Smooth muscle cell (in vitro differentiated cells): ENCODE measurements around the gene LILRB2. TPM values are rescaled to one million over a fixed set of nuclear protein-coding genes. Genes with fewer than 3 reads are reported as not detected.
A peak's percentile ranks its signal among the peaks of the same experiment; 100 is the strongest.
"Not testable (repeated sequence)": the region's sequence is repeated elsewhere in the genome, so short reads cannot be mapped to it uniquely, and the experiment has no call there.

ENCODE experiments used
- DNase-seq: peaks from one replicate; lab custom pipeline; 2025; ENCODE audit not compliant: unreplicated experiment; lab: John Stamatoyannopoulos, UW
- H2AFZ ChIP-seq: fragments of 200-600 bp; sonication (generic); 2 replicates; pipeline ENCODE4 v1.6.0; 2016; ENCODE audit warnings: antibody characterized with exemption, low read depth, mild to moderate bottlenecking
- H3F3A ChIP-seq: fragments of 200-600 bp; sonication (generic); 2 replicates; pipeline ENCODE4 v1.6.0; 2017; ENCODE audit warnings: antibody characterized with exemption, low read depth
- H3K27ac ChIP-seq: fragments of 200-600 bp; sonication (generic); 2 replicates; pipeline ENCODE4 v1.5.1; 2016; ENCODE audit warnings: low read depth, mild to moderate bottlenecking
- H3K27me3 ChIP-seq: fragments of 200-600 bp; sonication (generic); 2 replicates; pipeline ENCODE4 v1.6.1; 2016; ENCODE audit warnings: low read depth, mild to moderate bottlenecking
- H3K36me3 ChIP-seq: fragments of 200-600 bp; sonication (generic); 2 replicates; pipeline ENCODE4 v1.5.1; 2016; ENCODE audit warnings: low read depth
- H3K4me1 ChIP-seq: fragments of 200-600 bp; sonication (generic); 2 replicates; pipeline ENCODE4 v1.5.1; 2016; ENCODE audit warnings: low read depth
- H3K4me2 ChIP-seq: fragments of 200-600 bp; sonication (generic); 2 replicates; pipeline ENCODE4 v1.6.0; 2016; ENCODE audit warnings: mild to moderate bottlenecking
- H3K4me3 ChIP-seq: fragments of 200-600 bp; sonication (generic); 2 replicates; pipeline ENCODE4 v1.5.1; 2016; ENCODE audit warnings: mild to moderate bottlenecking
- H3K79me2 ChIP-seq: fragments of 200-600 bp; sonication (generic); 2 replicates; pipeline ENCODE4 v1.6.0; 2016; ENCODE audit warnings: low read depth, mild to moderate bottlenecking
- H3K9ac ChIP-seq: fragments of 200-600 bp; sonication (generic); 2 replicates; pipeline ENCODE4 v1.6.0; 2016; ENCODE audit warnings: low read depth
- H3K9me3 ChIP-seq: fragments of 200-600 bp; sonication (generic); replicated peaks from 2 replicates; pipeline ENCODE4 v1.5.1; 2016; ENCODE audit warnings: low read depth
- H4K20me1 ChIP-seq: fragments of 200-600 bp; sonication (generic); 2 replicates; pipeline ENCODE4 v1.6.0; 2016; ENCODE audit warnings: low read depth
- WGBS: methylation state at CpG from one replicate; pipeline ENCODE4 v1.1.7; 2016; ENCODE audit warnings: low lambda C conversion rate; 5-methylcytosine and 5-hydroxymethylcytosine counted together
- polyA plus RNA-seq: library from polyadenylated mRNA; unstranded; fragments of >200 nt; fragmentation: Nextera tagmentation; extraction: Ambion mirVana; gene quantifications from 2 replicates; pipeline ENCODE4 v1.2.1, GENCODE V29; 2016
- total RNA-seq: library from RNA; depleted of rRNA; stranded (reverse); fragments of >200 nt; gene quantifications from 2 replicates; pipeline ENCODE4 v1.2.3, GENCODE V29; 2014
- TF ChIP-seq, protein P1 (sequence below): fragments of 200-600 bp; sonication (generic); IDR thresholded peaks from 2 replicates; pipeline ENCODE4 v1.5.1; 2017; ENCODE audit warnings: borderline replicate concordance, mild to moderate bottlenecking, antibody characterized with exemption; ENCODE audit not compliant: insufficient read depth, poor library complexity, severe bottlenecking

The LILRB2 gene
- total and polyA plus RNA-seq, 2 experiments from 2014 or later, result not detected

DNA sequence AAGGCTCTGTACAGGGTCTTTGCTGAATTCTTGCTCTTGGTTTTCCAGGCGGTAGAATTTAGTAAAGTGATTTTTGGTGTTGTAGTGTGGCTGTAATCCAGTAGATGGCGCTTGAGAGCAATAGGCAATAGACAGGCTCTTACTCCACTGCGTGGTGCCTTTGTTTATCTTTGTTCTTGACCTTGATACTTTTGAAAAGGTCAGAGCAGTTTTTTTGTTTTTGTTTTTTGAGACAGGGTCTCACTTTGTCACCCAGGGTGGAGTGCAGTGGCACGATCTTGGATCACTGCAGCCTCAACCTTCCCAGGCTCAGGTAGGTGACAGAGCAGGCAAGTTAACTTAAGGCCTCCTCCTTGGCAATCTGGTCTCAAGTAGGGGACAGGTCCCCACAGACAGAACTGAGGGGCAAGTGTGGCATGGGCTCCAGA, 44.3 kb upstream of the LILRB2 start:
- TF ChIP-seq, protein P1, sequence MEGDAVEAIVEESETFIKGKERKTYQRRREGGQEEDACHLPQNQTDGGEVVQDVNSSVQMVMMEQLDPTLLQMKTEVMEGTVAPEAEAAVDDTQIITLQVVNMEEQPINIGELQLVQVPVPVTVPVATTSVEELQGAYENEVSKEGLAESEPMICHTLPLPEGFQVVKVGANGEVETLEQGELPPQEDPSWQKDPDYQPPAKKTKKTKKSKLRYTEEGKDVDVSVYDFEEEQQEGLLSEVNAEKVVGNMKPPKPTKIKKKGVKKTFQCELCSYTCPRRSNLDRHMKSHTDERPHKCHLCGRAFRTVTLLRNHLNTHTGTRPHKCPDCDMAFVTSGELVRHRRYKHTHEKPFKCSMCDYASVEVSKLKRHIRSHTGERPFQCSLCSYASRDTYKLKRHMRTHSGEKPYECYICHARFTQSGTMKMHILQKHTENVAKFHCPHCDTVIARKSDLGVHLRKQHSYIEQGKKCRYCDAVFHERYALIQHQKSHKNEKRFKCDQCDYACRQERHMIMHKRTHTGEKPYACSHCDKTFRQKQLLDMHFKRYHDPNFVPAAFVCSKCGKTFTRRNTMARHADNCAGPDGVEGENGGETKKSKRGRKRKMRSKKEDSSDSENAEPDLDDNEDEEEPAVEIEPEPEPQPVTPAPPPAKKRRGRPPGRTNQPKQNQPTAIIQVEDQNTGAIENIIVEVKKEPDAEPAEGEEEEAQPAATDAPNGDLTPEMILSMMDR, result peak; percentile 85
- no peaks in the 10 kb centered on the region for H3K4me1 ChIP-seq
- H3K4me3 ChIP-seq, result no peak overlapping the region
- no peak overlapping the region for H3K27ac ChIP-seq
- H2AFZ ChIP-seq, result no peak overlapping the region
- no peaks in the 10 kb centered on the region for H4K20me1 ChIP-seq
- H3K4me2 ChIP-seq, result no peak overlapping the region
- no peaks in the 10 kb centered on the region for H3F3A ChIP-seq
- no peak for DNase-seq
- 9% methylated on average over 4 of the region's 4 CpGs for WGBS
- no peaks in the 10 kb centered on the region for H3K36me3 ChIP-seq
- no peaks in the 10 kb centered on the region for H3K9me3 ChIP-seq
- H3K27me3 ChIP-seq, result no peaks in the 10 kb centered on the region
- H3K79me2 ChIP-seq, result no peaks in the 10 kb centered on the region
- H3K9ac ChIP-seq, result no peak overlapping the region

DNA sequence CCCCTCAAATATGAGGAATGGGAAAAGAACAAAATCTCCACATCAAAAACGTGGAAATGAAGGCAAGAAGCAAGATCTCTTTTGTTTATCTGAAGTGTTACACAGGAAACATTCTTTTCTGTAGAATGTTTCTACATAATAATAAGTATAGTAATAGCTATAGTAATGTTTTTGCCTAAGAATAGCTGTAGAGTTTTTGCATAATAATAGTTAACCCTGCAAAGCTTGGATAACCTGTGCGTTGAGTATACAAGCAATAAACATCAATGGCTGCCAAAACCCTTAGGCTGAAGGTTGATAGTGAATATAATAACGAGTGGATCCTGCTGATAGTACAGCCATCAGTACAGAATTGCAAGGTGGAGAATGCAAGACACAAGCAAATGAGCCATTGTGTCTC, 43.2 kb upstream of the LILRB2 start:
- no peak for DNase-seq
- Histone ChIP-seq H3K36me3 (no peaks in the 10 kb centered on the region), H3K4me2 (no peak overlapping the region), H4K20me1 (no peaks in the 10 kb centered on the region), H3K27me3 (no peaks in the 10 kb centered on the region), H3K9ac (no peak overlapping the region), H3K4me1 (no peaks in the 10 kb centered on the region), H3K27ac (no peak overlapping the region), H3K9me3 (no peaks in the 10 kb centered on the region), H2AFZ (no peak overlapping the region), H3F3A (no peaks in the 10 kb centered on the region), H3K79me2 (no peaks in the 10 kb centered on the region), H3K4me3 (no peak overlapping the region)
- TF ChIP-seq, protein P1, result no peak
- 19% methylated on average over 3 of the region's 3 CpGs for WGBS

DNA sequence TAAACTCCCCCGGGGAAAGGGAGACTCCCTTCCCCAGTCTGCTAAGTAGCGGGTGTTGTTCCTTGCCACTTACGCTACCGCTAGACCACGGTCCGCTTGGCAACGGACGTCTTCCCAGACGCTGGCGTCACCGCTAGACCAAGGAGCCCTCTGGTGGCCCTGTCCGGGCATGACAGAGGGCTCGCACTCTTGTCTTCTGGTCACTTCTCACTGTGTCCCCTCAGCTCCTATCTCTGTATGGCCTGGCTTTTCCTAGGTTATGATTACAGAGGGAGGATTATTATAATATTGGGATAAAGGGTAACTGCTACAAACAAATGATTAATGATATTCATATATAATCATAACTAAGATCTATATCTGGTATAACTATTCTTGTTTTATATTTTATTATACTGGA, 42.0 kb upstream of the LILRB2 start:
- H3K4me3 ChIP-seq, H3K9ac ChIP-seq, H4K20me1 ChIP-seq, H2AFZ ChIP-seq, H3F3A ChIP-seq, H3K36me3 ChIP-seq, H3K4me2 ChIP-seq, H3K79me2 ChIP-seq, H3K4me1 ChIP-seq, H3K27ac ChIP-seq, H3K27me3 ChIP-seq, H3K9me3 ChIP-seq, DNase-seq: not testable (repeated sequence)
- WGBS, result no CpG with 5 or more reads among the region's 13 CpGs

DNA sequence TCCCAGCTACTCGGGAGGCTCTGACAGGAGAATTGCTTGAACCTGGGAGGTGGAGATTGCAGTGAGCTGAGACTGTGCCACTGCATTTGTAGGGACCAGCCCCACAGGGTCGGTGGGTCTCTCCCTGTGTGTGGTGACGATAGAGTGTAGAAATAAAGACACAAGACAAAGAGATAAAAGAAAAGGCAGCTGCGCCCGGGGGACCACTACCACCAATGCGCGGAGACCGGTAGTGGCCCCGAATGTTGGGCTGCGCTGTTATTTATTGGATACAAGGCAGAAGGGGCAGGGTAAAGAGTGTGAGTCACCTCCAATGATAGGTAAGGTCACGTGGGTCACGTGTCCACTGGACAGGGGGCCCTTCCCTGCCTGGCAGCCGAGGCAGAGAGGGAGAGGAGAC, 41.4 kb upstream of the LILRB2 start:
- H4K20me1 ChIP-seq, H3K27ac ChIP-seq, H3K4me3 ChIP-seq, H3K79me2 ChIP-seq, H3K9ac ChIP-seq, H3K27me3 ChIP-seq, H3K4me2 ChIP-seq, H3F3A ChIP-seq, H3K36me3 ChIP-seq, DNase-seq, H3K4me1 ChIP-seq, H3K9me3 ChIP-seq, H2AFZ ChIP-seq: not testable (repeated sequence)
- 91% methylated on average over 13 of the region's 13 CpGs for WGBS
